ENCODE data around the gene C19orf12.
A peak's percentile ranks its signal among the peaks of the same experiment; 100 is the strongest.
"Not testable (repeated sequence)": the region's sequence is repeated elsewhere in the genome, so short reads cannot be mapped to it uniquely, and the experiment has no call there.

Gene C19orf12

GRCh38 chr19:29681422-29682235 lies 33.4 kb downstream of the C19orf12 start:
- in situ Hi-C loops (cut with MboI; ENCODE audit: low pct_unique_long_range_greater_than_20kb, low sequenced_read_pairs), result loop anchor here (10.0 to 25.0 kb wide), 2 partner anchors 67 to 469 kb away; partner anchors contain the start of gene UQCRFS1
- no peak for DNase-seq

DNA sequence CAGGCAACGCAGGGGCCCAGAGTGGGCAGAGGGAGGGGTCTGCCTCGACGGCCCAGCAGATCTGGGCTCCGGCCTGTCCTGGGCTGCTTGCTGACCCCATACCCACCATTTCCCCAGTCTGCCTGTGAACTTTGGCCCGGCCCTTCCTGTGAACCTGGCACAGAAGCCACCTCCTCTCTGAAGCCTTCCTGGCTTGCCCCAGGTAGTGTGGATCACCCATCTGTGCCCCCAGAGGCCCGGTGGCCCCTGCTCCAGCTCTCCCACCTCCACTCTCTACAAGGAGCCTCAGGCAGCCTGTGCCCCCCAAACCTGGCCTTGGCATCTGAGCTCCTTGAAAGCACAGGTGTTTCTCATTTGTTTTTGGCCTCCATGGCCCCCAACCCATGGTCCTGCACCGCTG lies 34.1 kb downstream of the C19orf12 start:
- in situ Hi-C loops (cut with MboI; ENCODE audit: low pct_unique_long_range_greater_than_20kb, low sequenced_read_pairs), result loop anchor here (10.0 to 25.0 kb wide), 2 partner anchors 66 to 469 kb away; partner anchors contain the start of gene UQCRFS1
- no peak for DNase-seq

DNA sequence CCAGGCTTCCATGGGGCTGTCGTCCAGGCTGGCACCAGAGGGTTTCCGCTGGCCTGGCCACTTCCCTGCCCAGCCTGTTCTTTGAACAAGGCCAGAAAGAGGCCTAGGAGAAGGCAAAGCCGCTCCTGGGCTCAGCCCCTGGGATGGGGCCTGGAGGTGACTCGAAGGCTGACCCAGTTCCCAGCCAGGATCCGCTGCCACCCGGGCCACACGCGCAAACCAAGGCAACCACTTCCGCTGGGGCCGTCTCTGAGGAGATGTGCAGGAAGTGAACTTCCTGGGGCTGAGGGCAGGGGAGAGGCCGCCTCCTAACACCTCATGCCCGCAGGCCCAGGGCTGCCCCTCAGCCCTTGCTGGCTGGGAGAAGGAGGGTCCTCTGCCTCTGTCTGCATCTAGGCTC lies 34.6 kb downstream of the C19orf12 start:
- peak; percentile 78 for DNase-seq
- in situ Hi-C loops (cut with MboI; ENCODE audit: low pct_unique_long_range_greater_than_20kb, low sequenced_read_pairs), result loop anchor here (10.0 to 25.0 kb wide), 2 partner anchors 66 to 468 kb away; partner anchors contain the start of gene UQCRFS1

DNA sequence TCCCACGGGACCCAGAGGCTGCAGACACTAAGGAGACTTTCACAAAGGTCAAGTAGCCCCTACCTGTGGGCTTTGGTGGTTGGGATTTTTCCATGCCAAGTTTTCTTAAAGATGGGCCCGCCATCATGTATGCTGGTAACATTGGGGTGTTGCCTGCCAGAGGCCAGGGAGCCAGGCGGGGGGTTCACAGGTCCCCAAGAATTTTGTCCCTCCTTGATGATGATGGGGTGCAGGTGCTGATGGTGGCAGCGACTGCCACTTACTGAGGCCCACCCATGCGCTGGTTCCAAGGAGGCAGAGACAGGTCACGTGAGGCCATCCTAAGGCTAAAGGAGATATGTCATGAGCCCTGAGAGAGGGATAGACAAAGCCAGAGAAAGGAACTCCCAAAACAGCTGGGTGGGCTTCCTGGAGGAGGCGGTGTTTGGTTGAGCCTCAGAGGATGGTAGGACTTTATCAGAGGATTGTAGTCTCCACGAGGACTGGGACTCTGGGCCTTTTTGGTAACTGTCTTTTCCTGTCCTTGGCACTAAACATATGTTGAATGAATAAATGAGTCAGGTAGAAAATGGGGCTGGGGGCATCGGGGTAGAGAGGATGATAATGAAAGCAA lies 35.4 kb downstream of the C19orf12 start:
- in situ Hi-C loops (cut with MboI; ENCODE audit: low pct_unique_long_range_greater_than_20kb, low sequenced_read_pairs), result loop anchor here (10.0 to 25.0 kb wide), 2 partner anchors 65 to 467 kb away; partner anchors contain the start of gene UQCRFS1
- no peak for DNase-seq

- in situ Hi-C loops (cut with MboI; ENCODE audit: low pct_unique_long_range_greater_than_20kb, low sequenced_read_pairs), result loop anchor here (25.0 kb wide), 1 partner anchor 466 kb away; the partner anchor contains the start of gene UQCRFS1
- DNase-seq, result no peak
Measured at GRCh38 chr19:29678484-29679106, 36.5 kb downstream of the C19orf12 start.

- DNase-seq, result no peak
- in situ Hi-C loops (cut with MboI; ENCODE audit: low pct_unique_long_range_greater_than_20kb, low sequenced_read_pairs), result loop anchor here (25.0 kb wide), 1 partner anchor 465 kb away; the partner anchor contains the start of gene UQCRFS1
Measured at GRCh38 chr19:29677001-29677817, 37.9 kb downstream of the C19orf12 start.

GRCh38 chr19:29676586-29676985 lies 38.5 kb downstream of the C19orf12 start:
- no peak for DNase-seq
- in situ Hi-C loops (cut with MboI; ENCODE audit: low pct_unique_long_range_greater_than_20kb, low sequenced_read_pairs), result loop anchor here (25.0 kb wide), 1 partner anchor 464 kb away; the partner anchor contains the start of gene UQCRFS1

- in situ Hi-C loops (cut with MboI; ENCODE audit: low pct_unique_long_range_greater_than_20kb, low sequenced_read_pairs), result loop anchor here (25.0 kb wide), 1 partner anchor 463 kb away; the partner anchor contains the start of gene UQCRFS1
- DNase-seq, result no peak
Measured at GRCh38 chr19:29675650-29676186, 39.3 kb downstream of the C19orf12 start.

- in situ Hi-C loops (cut with MboI; ENCODE audit: low pct_unique_long_range_greater_than_20kb, low sequenced_read_pairs), result loop anchor here (25.0 kb wide), 1 partner anchor 463 kb away; the partner anchor contains the start of gene UQCRFS1
- no peak for DNase-seq
Measured at GRCh38 chr19:29675120-29675649, 39.9 kb downstream of the C19orf12 start.

DNA sequence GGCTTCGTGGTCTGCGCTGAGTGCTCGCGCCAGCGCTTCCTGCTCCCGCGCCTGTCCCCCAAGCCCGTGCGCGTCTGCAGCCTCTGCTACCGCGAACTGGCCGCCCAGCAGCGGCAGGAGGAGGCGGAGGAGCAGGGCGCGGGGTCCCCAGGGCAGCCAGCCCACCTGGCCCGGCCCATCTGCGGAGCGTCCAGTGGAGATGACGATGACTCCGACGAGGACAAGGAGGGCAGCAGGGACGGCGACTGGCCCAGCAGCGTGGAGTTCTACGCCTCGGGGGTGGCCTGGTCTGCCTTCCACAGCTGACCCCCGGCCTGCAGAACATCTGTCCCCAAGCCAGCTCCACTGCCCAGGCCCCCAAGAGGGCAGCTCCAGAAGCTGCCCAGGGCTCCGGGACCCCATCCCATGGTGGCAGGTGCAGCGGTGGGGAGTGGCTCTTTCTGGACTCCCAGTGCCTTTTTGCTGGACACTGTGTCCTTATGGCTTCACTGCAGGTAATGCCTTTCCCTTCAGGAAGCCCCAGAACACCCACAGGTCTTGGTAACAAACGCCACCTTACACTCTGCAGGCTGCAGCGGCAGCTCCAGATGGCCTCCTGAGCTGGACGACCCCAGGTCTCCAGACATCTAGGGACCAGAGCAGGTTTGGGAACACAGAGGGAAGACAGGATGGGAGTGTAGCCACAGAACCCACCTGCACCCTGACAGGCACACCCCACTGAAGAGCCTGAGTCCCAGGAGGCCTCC lies 40.5 kb downstream of the C19orf12 start:
- in situ Hi-C loops (cut with MboI; ENCODE audit: low pct_unique_long_range_greater_than_20kb, low sequenced_read_pairs), result loop anchor here (25.0 kb wide), 1 partner anchor 462 kb away; the partner anchor contains the start of gene UQCRFS1
- no peak for DNase-seq

DNA sequence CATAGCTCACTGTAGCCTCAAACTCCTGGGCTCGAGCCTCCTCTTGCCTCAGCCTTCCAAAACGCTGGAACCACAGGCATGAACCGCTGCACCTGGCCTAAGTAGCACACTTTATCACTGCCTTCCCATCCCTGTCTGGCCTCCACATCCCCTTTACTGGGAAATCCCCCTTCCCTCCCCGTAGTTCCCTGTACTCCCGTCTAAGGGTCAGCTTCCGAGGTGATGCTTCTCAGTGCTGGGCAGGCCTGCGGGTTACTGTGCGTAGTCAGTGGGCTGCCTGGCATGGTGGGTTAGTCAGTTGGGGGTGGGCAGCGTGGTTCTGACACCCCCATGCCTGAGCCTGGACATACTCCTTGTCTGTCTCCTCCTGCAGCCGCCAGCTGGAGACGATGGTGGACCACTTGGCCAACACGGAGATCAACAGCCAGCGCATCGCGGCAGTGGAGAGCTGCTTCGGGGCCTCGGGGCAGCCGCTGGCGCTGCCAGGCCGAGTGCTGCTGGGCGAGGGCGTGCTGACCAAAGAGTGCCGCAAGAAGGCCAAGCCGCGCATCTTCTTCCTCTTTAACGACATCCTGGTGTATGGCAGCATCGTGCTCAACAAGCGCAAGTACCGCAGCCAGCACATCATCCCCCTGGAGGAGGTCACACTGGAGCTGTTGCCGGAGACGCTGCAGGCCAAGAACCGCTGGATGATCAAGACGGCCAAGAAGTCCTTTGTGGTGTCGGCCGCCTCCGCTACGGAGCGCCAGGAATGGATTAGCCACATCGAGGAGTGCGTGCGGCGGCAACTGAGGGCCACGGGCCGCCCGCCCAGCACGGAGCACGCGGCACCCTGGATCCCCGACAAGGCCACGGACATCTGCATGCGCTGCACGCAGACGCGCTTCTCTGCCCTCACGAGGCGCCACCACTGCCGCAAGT lies 41.4 kb downstream of the C19orf12 start:
- in situ Hi-C loops (cut with MboI; ENCODE audit: low pct_unique_long_range_greater_than_20kb, low sequenced_read_pairs), result no loop called here
- no peak for DNase-seq

GRCh38 chr19:29672933-29673336 lies 42.1 kb downstream of the C19orf12 start:
- in situ Hi-C loops (cut with MboI; ENCODE audit: low pct_unique_long_range_greater_than_20kb, low sequenced_read_pairs), result no loop called here
- peak; percentile 14 for DNase-seq

DNA sequence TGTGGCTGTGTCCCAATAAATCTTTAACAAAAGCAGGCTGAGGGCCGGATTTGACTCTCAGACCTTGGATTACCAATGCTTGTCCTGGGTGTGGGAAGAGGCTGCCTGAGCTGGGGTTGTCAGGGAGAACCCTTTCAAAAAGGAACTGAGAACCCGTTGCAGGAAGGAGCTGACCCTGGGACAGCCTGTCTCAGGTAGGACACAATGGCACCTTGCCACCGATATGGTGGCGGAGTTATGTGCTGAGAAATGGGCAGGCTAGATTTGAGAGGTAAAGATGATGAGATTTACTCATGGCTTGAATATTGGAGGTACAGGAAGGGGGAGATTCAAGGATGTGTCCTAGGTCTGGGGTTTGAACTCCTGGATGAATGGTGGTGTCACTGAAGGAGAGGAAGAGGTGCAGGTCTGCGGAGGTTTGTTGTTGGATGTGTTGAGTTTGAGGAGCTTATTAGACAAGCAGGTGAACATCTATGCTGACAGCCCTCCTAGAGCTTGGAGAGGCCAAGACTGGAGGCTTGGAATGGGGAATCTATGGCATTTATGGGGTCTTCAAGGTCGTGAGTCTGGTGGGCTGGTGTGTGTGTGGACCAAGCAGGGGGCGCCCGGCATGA lies 42.6 kb downstream of the C19orf12 start:
- no peak for DNase-seq
- in situ Hi-C loops (cut with MboI; ENCODE audit: low pct_unique_long_range_greater_than_20kb, low sequenced_read_pairs), result no loop called here

GRCh38 chr19:29671393-29672160 lies 43.5 kb downstream of the C19orf12 start:
- in situ Hi-C loops (cut with MboI; ENCODE audit: low pct_unique_long_range_greater_than_20kb, low sequenced_read_pairs), result no loop called here
- peak; percentile 57 for DNase-seq

DNA sequence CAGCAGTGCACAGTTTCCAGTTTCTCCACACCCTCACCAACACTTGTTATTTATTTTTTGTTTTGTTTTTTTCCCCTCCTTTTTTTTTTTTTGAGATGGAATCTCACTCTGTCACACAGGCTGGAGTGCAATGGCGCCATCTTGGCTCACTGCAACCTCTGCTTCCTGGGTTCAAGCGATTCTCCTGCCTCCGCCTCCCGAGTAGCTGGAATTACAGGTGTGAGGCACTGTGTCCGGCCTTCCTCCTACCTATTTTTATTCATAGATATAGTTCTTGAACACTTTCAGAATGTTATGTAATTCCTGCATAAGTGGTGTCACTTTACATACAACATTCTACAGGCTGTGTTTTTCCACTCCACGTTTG lies 44.1 kb downstream of the C19orf12 start:
- DNase-seq; in situ Hi-C loops (cut with MboI; ENCODE audit: low pct_unique_long_range_greater_than_20kb, low sequenced_read_pairs): not testable (repeated sequence)
